Neural progenitor cell (in vitro differentiated cells): Measurements from ENCODE around the gene DKK2.

Source experiments
- CTCF ChIP-seq: fragments of 200-600 bp; sonication (generic); IDR thresholded peaks from 2 replicates; pipeline ENCODE4 v1.5.1; 2017; ENCODE audit warnings: antibody characterized with exemption, mild to moderate bottlenecking
- EZH2phosphoT487 ChIP-seq: fragments of 200-600 bp; sonication (generic); IDR thresholded peaks from 2 replicates; pipeline ENCODE4 v1.6.1; 2017; ENCODE audit warnings: antibody characterized with exemption

GRCh38 chr4:107050525-107051135, 14.5 kb upstream of the DKK2 start:
- TF ChIP-seq CTCF: peak; percentile 68
- TF ChIP-seq EZH2phosphoT487: no peak
